Activated CD8-positive, alpha-beta memory T cell treated with anti-CD3 and anti-CD28 coated beads, Interleukin-2, amount 10 ng/mL, durations not matched to agents 7 days and 5 days (primary cell): ENCODE results near the gene NOP10. TPM values are rescaled to one million over a fixed set of nuclear protein-coding genes. Genes with fewer than 3 reads are reported as not detected.

Experiments
- ATAC-seq: fragments of 150-1000 bp; cut with Tn5 transposase; one replicate; pipeline ENCODE4 v1.10.0; 2021; ENCODE audit warnings: moderate library complexity
- CTCF ChIA-PET: fragments of 350-600 bp; sonication (Branson Sonifier 250); formaldehyde crosslinking; loops from one replicate; lab custom pipeline; 2021; ENCODE audit warnings: antibody characterized with exemption; lab: Charles Lee
- DNase-seq: peaks from one replicate; pipeline ENCODE4 v3.0.0-alpha.2; 2020
- H3K27ac Mint-ChIP-seq: one replicate; pipeline ENCODE4 v1.8.0; 2021; ENCODE audit warnings: mild to moderate bottlenecking, mixed read lengths
- H3K27me3 Mint-ChIP-seq: one replicate; pipeline ENCODE4 v1.8.0; 2021; ENCODE audit warnings: mixed read lengths
- H3K36me3 Mint-ChIP-seq: one replicate; pipeline ENCODE4 v1.8.0; 2021; ENCODE audit warnings: mild to moderate bottlenecking, mixed read lengths
- H3K4me1 Mint-ChIP-seq: one replicate; pipeline ENCODE4 v1.8.0; 2021; ENCODE audit warnings: mixed read lengths
- H3K4me3 Mint-ChIP-seq: one replicate; pipeline ENCODE4 v1.8.0; 2021; ENCODE audit warnings: mild to moderate bottlenecking, moderate library complexity, mixed read lengths
- H3K9me3 Mint-ChIP-seq: one replicate; pipeline ENCODE4 v1.8.0; 2022; ENCODE audit warnings: low read depth, mixed read lengths
- total RNA-seq, 2 experiments: library from RNA; stranded (reverse); gene quantifications; one replicate each; pipeline ENCODE4 v1.2.3, GENCODE V29; 2021

NOP10 gene
- total RNA-seq, 2 experiments from 2014 or later = 166 to 249 TPM

DNA sequence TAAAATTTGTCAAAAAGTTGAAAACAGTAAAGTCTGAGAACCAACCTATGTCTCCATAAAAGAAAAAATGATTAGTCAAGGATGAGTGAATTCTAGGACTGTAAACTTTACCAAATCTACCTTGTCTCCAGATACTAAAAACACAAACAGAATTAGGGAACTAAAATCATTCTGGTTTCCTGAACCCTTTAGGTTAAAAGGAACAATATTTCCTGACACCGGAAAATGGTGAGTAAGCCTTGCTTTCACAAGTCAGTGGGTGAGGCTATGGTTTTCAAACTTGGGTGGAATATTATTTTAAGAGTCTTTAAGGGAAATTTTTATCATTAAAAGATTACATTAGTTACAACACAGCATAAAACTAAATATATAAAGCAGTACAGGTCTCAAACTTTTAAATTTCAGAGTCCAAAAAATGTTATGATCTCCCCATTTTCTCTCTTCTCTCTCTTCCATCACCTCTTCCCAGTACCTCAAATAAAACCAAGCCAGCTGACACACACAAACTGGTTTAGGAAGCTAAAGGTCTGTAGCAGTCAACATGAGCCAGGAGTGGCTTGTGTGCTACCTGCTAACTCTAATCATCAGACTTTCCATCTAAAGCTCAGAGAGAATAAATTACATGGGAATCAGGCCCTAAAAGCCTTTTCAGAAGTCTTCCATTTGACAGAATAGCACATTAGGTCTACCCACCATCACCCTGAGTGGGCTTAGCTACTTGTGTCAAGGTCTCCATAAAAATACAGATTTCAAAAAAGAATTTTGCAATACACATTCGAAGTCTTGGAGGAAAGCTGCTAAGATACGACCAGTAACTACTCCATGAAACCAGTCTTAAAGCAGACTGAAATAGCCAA lies 7.5 kb downstream of the NOP10 start:
- no peak for DNase-seq
- Mint-ChIP-seq H3K36me3 (peaks cover 17% of the 10 kb centered on the region), H3K9me3 (no peaks in the 10 kb centered on the region), H3K27me3 (no peaks in the 10 kb centered on the region), H3K4me3 (peak overlapping the region; percentile 93), H3K4me1 (peaks cover 74% of the 10 kb centered on the region), H3K27ac (peak overlapping the region; percentile 93)
- CTCF ChIA-PET = interaction anchor here (1.4 to 5.1 kb wide), 3 partner anchors 10 to 39 kb away, joined by 3 to 44 read pairs (median 8); partner anchors contain the start of gene LPCAT4
- no peak for ATAC-seq

DNA sequence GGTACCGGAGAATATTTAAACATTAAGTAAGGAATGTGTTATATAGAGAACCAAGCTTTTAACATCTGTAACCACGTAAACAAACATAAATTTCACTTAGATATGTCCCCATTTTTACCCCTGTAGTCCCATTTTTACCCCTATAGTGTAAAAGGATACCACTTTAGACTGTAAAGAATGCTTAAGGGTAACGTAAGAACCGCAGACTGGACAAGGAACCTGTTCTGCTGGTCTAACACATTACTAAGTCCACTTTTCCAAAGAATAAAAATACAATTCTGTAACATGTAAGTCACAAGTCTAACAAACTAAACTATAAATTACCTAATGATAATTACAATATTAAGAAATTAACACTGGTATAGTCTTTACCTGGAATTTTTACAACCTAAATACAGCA lies 8.3 kb downstream of the NOP10 start:
- Mint-ChIP-seq H3K9me3 (no peaks in the 10 kb centered on the region), H3K4me1 (peaks cover 73% of the 10 kb centered on the region), H3K4me3 (peak overlapping the region; percentile 93), H3K36me3 (peaks cover 10% of the 10 kb centered on the region), H3K27me3 (no peaks in the 10 kb centered on the region), H3K27ac (peak overlapping the region; percentile 93)
- no peak for DNase-seq
- CTCF ChIA-PET = interaction anchor here (1.3 to 1.8 kb wide), 3 partner anchors 8 to 22 kb away, joined by 3 to 8 read pairs (median 4); partner anchors contain the start of genes NOP10 and NUTM1
- no peak for ATAC-seq

DNA sequence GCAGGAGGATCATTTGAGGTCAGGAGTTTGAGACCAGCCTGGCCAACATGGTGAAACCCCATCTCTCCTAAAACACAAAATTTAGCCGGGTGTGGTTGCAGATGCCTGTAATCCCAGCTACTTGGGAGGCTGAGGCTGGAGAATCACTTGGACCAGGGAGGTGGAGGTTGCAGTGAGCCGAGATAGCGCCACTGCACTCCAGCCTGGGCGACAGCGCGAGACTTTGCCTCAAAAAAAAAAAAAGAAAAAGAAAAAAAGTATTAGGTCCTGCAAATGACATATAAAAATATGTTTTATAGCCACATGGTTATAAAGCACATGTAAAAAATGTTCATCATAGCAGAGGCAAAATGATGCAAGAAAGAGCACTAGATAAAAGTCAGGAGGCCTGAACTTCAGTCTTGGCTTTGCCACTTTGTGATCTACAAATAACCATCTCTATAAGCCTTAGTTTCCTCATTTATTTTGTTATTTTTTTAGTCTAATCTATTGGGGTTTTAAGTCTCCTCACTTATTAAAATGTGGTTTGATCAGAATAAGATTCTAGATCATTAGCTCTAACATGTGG lies 10.3 kb downstream of the NOP10 start:
- CTCF ChIA-PET = interaction anchor here (1.2 to 1.3 kb wide), 2 partner anchors 35 to 91 kb away, joined by 3 read pairs; partner anchors contain the start of gene LPCAT4
- no peak for DNase-seq
- Mint-ChIP-seq H3K27me3 (no peaks in the 10 kb centered on the region), H3K36me3 (peaks cover 8% of the 10 kb centered on the region), H3K27ac (peak overlapping the region; percentile 86), H3K4me3 (peak overlapping the region; percentile 30), H3K4me1 (peaks cover 77% of the 10 kb centered on the region), H3K9me3 (no peaks in the 10 kb centered on the region)
- no peak for ATAC-seq

DNA sequence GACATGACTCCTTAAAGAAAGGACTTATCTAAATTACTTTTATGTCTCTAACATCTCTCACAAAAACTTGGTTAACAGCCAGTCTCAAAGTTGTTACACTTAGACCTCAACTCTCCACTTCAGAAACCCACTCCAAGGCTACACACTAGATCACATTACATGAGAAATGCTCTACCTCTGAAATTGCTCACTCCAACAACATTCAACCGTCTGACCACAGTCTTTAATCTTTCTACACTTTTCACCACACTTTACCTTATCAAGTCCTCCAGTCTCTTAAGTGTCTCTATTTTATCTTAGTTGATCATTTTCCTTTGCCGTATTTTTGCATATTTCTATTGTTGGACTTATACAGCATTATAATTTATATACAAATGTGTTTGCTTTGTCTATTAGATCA lies 11.1 kb downstream of the NOP10 start:
- Mint-ChIP-seq H3K27ac (peak overlapping the region; percentile 86), H3K4me3 (peak overlapping the region; percentile 30), H3K9me3 (no peaks in the 10 kb centered on the region), H3K27me3 (no peaks in the 10 kb centered on the region), H3K36me3 (peaks cover 8% of the 10 kb centered on the region), H3K4me1 (peaks cover 81% of the 10 kb centered on the region)
- DNase-seq = no peak
- CTCF ChIA-PET = no interaction called here
- peak; percentile 51 for ATAC-seq

DNA sequence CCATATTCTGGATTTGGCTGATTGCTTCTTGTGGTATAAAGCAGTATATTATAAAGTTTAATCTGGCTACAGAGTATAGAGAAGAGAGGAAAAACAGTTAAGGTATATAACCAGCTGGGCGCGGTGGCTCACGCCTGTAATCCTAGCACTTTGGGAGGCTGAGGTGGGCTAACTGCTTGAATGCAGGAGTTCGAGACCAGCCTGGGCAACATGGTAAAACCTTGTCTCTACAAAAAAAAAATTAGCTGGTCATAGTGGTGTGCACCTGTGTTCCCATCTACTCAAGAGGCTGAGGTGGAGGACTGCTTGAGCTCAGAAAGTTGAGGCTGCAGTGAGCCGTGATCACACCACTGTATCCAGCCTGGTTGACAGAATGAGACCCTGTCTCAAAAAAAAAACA lies 12.7 kb downstream of the NOP10 start:
- peak overlapping the region; percentile 38 for H3K27ac Mint-ChIP-seq

DNA sequence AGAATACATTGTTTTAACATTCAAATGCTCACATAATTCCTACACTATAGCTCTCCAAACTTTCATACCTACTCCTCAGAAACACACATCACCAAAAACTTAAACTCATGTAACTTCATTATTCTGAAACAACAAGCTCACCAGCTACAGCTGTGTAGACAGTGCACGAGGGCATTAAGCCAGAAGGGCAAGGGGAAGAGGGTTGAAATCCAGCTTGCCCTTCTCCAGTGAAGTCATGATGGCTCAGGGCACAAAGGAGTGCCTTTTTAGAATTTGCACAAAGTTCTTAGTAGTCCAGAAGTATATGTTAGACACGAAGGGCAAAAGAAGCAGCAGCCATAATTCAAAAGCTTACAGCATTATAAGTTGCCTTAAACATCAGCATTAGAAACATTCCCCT lies 13.9 kb downstream of the NOP10 start:
- Mint-ChIP-seq H3K4me3 (peak overlapping the region; percentile 11), H3K9me3 (no peaks in the 10 kb centered on the region), H3K27ac (peak overlapping the region; percentile 78), H3K4me1 (peaks cover 72% of the 10 kb centered on the region), H3K36me3 (peaks cover 6% of the 10 kb centered on the region), H3K27me3 (no peaks in the 10 kb centered on the region)
- ATAC-seq = no peak
- CTCF ChIA-PET = interaction anchor here (0.7 to 3.0 kb wide), 10 partner anchors 8 to 88 kb away, joined by 3 to 20 read pairs (median 10); partner anchors contain the start of genes LPCAT4, NOP10, NUTM1 and SLC12A6
- no peak for DNase-seq

More for the DNA sequence above, 12.7 kb downstream of the NOP10 start:
- H3K4me1 Mint-ChIP-seq = peaks cover 79% of the 10 kb centered on the region
- H3K27me3 Mint-ChIP-seq = no peaks in the 10 kb centered on the region
- DNase-seq (no peak), ATAC-seq (no peak)
- H3K9me3 Mint-ChIP-seq = no peaks in the 10 kb centered on the region
- CTCF ChIA-PET = interaction anchor here (1.0 to 3.0 kb wide), 3 partner anchors 13 to 89 kb away, joined by 3 to 20 read pairs (median 14); partner anchors contain the start of genes NOP10 and NUTM1
- H3K36me3 Mint-ChIP-seq = peaks cover 6% of the 10 kb centered on the region
- no peak overlapping the region for H3K4me3 Mint-ChIP-seq

DNA sequence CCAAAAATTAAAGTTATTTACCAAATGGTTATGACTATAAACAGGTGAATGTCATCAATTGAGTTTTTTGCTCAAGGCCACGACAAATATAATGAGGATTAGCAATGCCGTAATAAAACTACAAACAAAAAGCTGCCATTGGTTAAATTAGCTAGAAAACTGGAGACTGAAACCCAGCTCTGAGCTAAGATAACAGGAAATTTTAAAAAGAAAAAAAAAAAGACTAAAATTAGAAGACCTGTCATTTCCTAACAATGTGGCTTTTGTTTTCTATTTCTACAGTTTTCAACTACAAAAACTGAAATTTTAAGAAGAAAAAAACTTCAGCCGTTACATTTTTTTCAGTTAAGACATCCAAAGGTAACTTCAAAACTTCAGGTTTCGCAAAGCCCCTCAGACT lies 15.0 kb downstream of the NOP10 start:
- CTCF ChIA-PET = interaction anchor here (0.9 to 3.0 kb wide), 7 partner anchors 10 to 289 kb away, joined by 3 to 20 read pairs (median 17); partner anchors contain the start of genes AVEN, LPCAT4, NOP10 and NUTM1
- no peak for DNase-seq
- Mint-ChIP-seq H3K36me3 (peaks cover 8% of the 10 kb centered on the region), H3K27me3 (no peaks in the 10 kb centered on the region), H3K9me3 (no peaks in the 10 kb centered on the region), H3K4me1 (peaks cover 64% of the 10 kb centered on the region), H3K27ac (peak overlapping the region; percentile 78), H3K4me3 (peak overlapping the region; percentile 59)
- ATAC-seq = no peak

DNA sequence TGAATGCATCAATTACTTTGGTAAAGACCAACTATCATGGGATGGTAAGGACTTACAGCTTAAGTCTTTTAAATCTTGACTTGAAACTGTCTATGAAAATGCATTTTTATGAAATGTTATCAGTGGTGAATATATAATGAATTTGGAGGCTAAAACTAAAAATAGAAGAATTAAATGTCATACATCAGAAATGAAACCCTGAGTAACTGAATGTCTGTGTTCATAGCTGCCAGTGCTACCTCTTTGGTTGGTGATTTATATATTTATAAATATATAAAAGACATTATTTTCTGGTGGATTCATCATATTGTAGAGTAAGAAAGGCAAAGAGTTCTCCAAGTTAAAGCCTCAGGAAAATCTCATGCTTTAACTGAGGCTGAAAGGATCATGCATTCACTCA lies 17.6 kb downstream of the NOP10 start:
- H3K27ac Mint-ChIP-seq = no peak overlapping the region
- H3K4me3 Mint-ChIP-seq = no peak overlapping the region
- CTCF ChIA-PET = interaction anchor here (0.8 to 2.0 kb wide), 4 partner anchors 10 to 84 kb away, joined by 3 to 8 read pairs (median 6); partner anchors contain the start of genes LPCAT4, NOP10 and NUTM1

DNA sequence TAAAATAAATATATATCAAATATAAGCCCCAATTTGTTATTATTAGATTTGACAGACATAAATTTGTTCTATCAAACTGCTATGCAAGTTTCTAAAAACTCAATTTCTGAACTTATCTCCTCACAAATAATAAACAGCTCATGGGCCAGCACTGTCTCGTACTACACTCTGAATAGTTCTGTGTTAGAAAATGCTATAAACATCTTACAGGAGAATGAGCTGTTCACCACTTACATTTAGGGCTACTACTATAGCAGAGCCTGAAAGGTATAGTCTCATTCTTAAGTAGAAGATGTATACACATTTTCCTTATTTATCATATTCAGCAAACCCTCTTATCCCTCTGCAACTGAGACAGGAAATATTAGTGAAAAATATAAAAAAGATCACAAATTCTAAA lies 18.0 kb downstream of the NOP10 start:
- no peaks in the 10 kb centered on the region for H3K27me3 Mint-ChIP-seq
- H3K27ac Mint-ChIP-seq = no peak overlapping the region
- H3K9me3 Mint-ChIP-seq = no peaks in the 10 kb centered on the region
- H3K4me1 Mint-ChIP-seq = peaks cover 43% of the 10 kb centered on the region
- CTCF ChIA-PET = interaction anchor here (0.8 to 2.0 kb wide), 5 partner anchors 10 to 84 kb away, joined by 3 to 8 read pairs (median 4); partner anchors contain the start of gene LPCAT4
- no peak for DNase-seq
- no peak overlapping the region for H3K4me3 Mint-ChIP-seq
- no peak for ATAC-seq
- H3K36me3 Mint-ChIP-seq = peaks cover 4% of the 10 kb centered on the region

More for the DNA sequence above, 17.6 kb downstream of the NOP10 start:
- Mint-ChIP-seq H3K9me3 (no peaks in the 10 kb centered on the region), H3K27me3 (no peaks in the 10 kb centered on the region), H3K4me1 (peaks cover 47% of the 10 kb centered on the region), H3K36me3 (peaks cover 4% of the 10 kb centered on the region)
- ATAC-seq (no peak), DNase-seq (no peak)

DNA sequence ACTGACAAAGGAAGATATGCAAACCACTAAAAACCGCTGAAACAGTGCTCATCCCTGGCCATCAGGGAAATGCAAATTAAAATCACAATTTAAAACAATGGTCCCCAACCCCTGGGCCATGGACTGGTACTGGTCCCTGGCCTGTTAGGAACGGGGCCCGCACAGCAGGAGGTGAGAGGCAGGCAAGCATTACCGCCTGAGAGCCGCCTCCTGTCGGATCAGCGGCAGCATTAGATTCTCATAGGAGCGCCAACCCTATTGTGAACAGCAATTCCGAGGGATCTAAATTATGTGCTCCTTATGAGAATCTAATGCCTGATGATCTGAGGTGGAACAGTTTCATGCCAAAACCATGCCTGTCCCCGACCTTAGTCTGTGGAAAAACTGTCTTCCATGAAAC lies 19.7 kb downstream of the NOP10 start:
- Mint-ChIP-seq H3K9me3 (no peaks in the 10 kb centered on the region), H3K27ac (no peak overlapping the region), H3K36me3 (peaks cover 4% of the 10 kb centered on the region), H3K4me3 (no peak overlapping the region), H3K4me1 (peaks cover 43% of the 10 kb centered on the region), H3K27me3 (no peaks in the 10 kb centered on the region)
- CTCF ChIA-PET = no interaction called here
- no peak for ATAC-seq
- DNase-seq = no peak

DNA sequence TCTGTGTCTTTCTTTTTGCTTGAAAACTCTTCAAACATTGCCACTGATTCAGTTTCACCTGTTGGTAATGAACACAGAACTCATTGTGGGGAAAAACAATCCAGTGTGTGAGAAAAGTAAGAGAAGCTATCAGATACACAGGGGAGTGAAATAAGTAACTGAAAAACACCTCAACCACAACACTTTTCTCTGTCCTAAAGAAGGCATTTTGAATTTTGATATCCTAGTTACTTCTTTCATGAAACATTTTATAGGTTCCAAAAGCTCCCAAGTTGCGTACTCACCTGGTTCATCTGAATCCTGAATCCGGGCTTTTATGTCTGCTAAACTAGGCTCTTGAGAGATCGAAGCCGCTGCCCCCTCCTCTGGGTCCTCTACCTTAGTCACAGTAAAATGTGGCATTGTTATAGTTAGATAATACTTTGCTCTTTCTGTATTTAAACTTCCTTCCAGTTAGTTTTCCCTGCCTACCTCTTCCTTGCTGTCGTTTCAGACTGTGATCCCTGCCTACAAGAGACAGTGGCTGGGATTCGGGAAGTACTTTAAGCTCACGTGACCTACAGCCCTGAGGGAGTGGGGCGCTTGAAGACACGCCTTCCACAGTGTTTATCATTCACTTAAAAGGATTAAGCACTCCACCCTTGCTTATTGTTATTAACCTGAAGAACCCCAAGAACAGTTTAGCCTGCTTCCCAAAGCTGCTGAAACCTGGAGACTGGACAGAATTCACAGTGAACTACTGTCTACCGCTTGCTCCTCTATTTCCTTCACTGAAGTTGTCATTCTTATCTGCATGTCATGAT lies 24.5 kb downstream of the NOP10 start:
- peak overlapping the region; percentile 92 for H3K4me3 Mint-ChIP-seq
- no peaks in the 10 kb centered on the region for H3K9me3 Mint-ChIP-seq
- CTCF ChIA-PET = interaction anchor here (1.0 to 3.6 kb wide), 4 partner anchors 10 to 269 kb away, joined by 3 to 20 read pairs (median 4); partner anchors contain the start of gene LPCAT4
- H3K4me1 Mint-ChIP-seq = peaks cover 41% of the 10 kb centered on the region
- H3K27ac Mint-ChIP-seq = peak overlapping the region; percentile 86
- DNase-seq (no peak), ATAC-seq (peak; percentile 70)
- H3K36me3 Mint-ChIP-seq = peaks cover 15% of the 10 kb centered on the region
- H3K27me3 Mint-ChIP-seq = no peaks in the 10 kb centered on the region
